Brain microvascular endothelial cell (primary cell): ENCODE data around the gene PRSS3.

Experiments
- DNase-seq: peaks from one replicate; pipeline ENCODE4 v3.0.0-alpha.2; 2020
- H3K27ac ChIP-seq: fragments of 250-450 bp; sonication (Bioruptor Pico); 2 replicates; pipeline ENCODE4 v1.5.1; 2020; ENCODE audit warnings: mild to moderate bottlenecking, moderate library complexity
- H3K27me3 ChIP-seq: fragments of 250-450 bp; sonication (Bioruptor Pico); replicated peaks from 2 replicates; pipeline ENCODE4 v1.5.1; 2020; ENCODE audit warnings: mild to moderate bottlenecking
- H3K36me3 ChIP-seq: fragments of 250-450 bp; sonication (Bioruptor Pico); replicated peaks from 2 replicates; pipeline ENCODE4 v1.5.1; 2020; ENCODE audit warnings: mild to moderate bottlenecking
- H3K4me3 ChIP-seq: 2 replicates; pipeline ENCODE4 v1.5.1; 2011; ENCODE audit warnings: low read depth, mild to moderate bottlenecking, control low read depth, low read length, moderate library complexity
- CTCF ChIP-seq: IDR thresholded peaks from 2 replicates; pipeline ENCODE4 v1.5.1; 2011; ENCODE audit warnings: low read depth, mild to moderate bottlenecking, moderate library complexity, low read length, control low read depth, inconsistent platforms; ENCODE audit errors: missing control alignments
- in situ Hi-C: cut with HindIII; loops from 2 replicates; pipeline ENCODE4 v1.10.0; 2017; ENCODE audit warnings: low sequenced_read_pairs, low pct_ligation_motif_present

The PRSS3 gene

GRCh38 chr9:33776578-33776977 lies 18.8 kb upstream of the PRSS3 start:
- no peak overlapping the region for H3K4me3 ChIP-seq
- no peaks in the 10 kb centered on the region for H3K36me3 ChIP-seq
- no peak overlapping the region for H3K27ac ChIP-seq
- no peak for TF ChIP-seq CTCF
- no peaks in the 10 kb centered on the region for H3K27me3 ChIP-seq
- DNase-seq = no peak
- in situ Hi-C loops = no loop called here

- no peak overlapping the region for H3K4me3 ChIP-seq
- TF ChIP-seq CTCF = peak; percentile 86
- peak; percentile 62 for DNase-seq
- no peaks in the 10 kb centered on the region for H3K27me3 ChIP-seq
- H3K36me3 ChIP-seq = no peaks in the 10 kb centered on the region
- no peak overlapping the region for H3K27ac ChIP-seq
- in situ Hi-C loops = no loop called here
These were observed 16.5 kb upstream of the PRSS3 start for GRCh38 chr9:33778700-33779351.

- no peaks in the 10 kb centered on the region for H3K27me3 ChIP-seq
- in situ Hi-C loops = no loop called here
- H3K36me3 ChIP-seq = no peaks in the 10 kb centered on the region
- no peak for TF ChIP-seq CTCF
- no peak overlapping the region for H3K4me3 ChIP-seq
- H3K27ac ChIP-seq = no peak overlapping the region
- no peak for DNase-seq
These were observed 15.1 kb upstream of the PRSS3 start for GRCh38 chr9:33780276-33780675.

GRCh38 chr9:33781736-33782135 lies 13.6 kb upstream of the PRSS3 start:
- H3K27ac ChIP-seq = no peak overlapping the region
- no peak for DNase-seq
- no peak overlapping the region for H3K4me3 ChIP-seq
- no peak for TF ChIP-seq CTCF
- H3K27me3 ChIP-seq = no peaks in the 10 kb centered on the region
- H3K36me3 ChIP-seq = no peaks in the 10 kb centered on the region
- in situ Hi-C loops = no loop called here

GRCh38 chr9:33782395-33783152 lies 12.8 kb upstream of the PRSS3 start:
- H3K36me3 ChIP-seq = no peaks in the 10 kb centered on the region
- H3K27ac ChIP-seq = no peak overlapping the region
- no peak for TF ChIP-seq CTCF
- H3K4me3 ChIP-seq = no peak overlapping the region
- no peak for DNase-seq
- in situ Hi-C loops = no loop called here
- no peaks in the 10 kb centered on the region for H3K27me3 ChIP-seq
